ENCODE results near the gene CACNG4. TPM values are rescaled to one million over a fixed set of nuclear protein-coding genes. Genes with fewer than 3 reads are reported as not detected.

Gene CACNG4
- total and polyA plus RNA-seq, 2 of the 4 experiments (the other 2 are of a cell fraction) = under 0.01 to 0.53 TPM

DNA sequence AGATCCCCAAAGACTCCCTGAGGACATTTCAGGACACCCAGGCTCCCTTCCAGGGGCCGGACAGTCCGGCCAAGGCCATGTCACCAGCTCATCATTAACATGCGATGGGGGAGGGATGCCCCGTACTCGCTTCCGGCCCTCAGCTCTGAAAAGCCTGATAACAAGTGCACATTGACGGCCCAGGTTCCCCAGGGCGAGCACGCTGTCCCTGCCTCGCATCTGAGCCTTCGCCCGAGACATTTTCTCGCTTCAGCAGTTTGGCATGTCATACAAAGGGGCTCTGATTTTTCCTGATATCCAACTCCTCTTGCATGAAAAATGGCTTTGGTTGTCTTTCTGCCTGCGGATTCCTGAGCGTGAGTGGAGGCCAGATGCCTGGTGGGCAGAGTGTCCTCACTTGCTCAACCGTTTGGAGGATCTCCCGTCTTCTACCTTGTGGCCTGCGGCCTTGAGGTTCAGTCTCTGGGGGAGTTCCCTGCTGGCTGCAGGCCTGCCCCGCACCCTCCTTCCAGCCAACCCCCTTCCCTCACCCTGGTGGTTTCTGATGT lies 14.1 kb downstream of the CACNG4 start:
- ChIA-PET POLR2A (ENCODE audit: unreplicated experiment) (no interaction called here), CTCF (no interaction called here)
- Histone ChIP-seq H3K79me1 (ENCODE audit: low read depth in 1 of 2, low read length in 2 of 2) (no peaks in the 10 kb centered on the region), H3K27me3 (ENCODE audit: control insufficient read depth, insufficient read depth, low read length) (peaks cover 57% of the 10 kb centered on the region), H2BK15ac (ENCODE audit: low read depth, low read length) (no peak overlapping the region), H4K20me1 (ENCODE audit: insufficient read depth, low read length) (no peaks in the 10 kb centered on the region), H2AK9ac (replicated peaks; ENCODE audit: low read depth, low read length, poor library complexity) (no peak overlapping the region), H2AK5ac (ENCODE audit: low read depth, low read length) (0 out of 2 replicates have a peak overlapping the region, but pooled peaks have one; percentile 9), H4K91ac (ENCODE audit: insufficient read depth, low read depth, low read length) (no peak overlapping the region), H4K8ac (ENCODE audit: low read depth in 2 of 2, low read length in 2 of 2) (no peak overlapping the region), H3K4me2 (ENCODE audit: low read depth, low read length) (no peak overlapping the region), H3K4me1 (ENCODE audit: control insufficient read depth, insufficient read depth, low read length) (peaks cover 6% of the 10 kb centered on the region; the same call in 1 of the 2 replicates), H2BK120ac (ENCODE audit: low read depth, low read length) (no peak overlapping the region), H2BK5ac (ENCODE audit: low read depth, low read length, poor library complexity, severe bottlenecking) (no peak overlapping the region), H3K4ac (ENCODE audit: low read depth, low read length) (no peak overlapping the region; the same call in 1 of the 2 replicates), H3K9me3 (ENCODE audit: control insufficient read depth, insufficient read depth, low read length) (no peaks in the 10 kb centered on the region), H2AFZ (replicated peaks; ENCODE audit: low read length, poor library complexity) (peak overlapping the region; percentile 63), H3K9ac (ENCODE audit: low read depth, low read length) (no peak overlapping the region), H3K56ac (ENCODE audit: extremely low read depth, insufficient read depth, low read length) (no peak overlapping the region), H3K4me3 (ENCODE audit: insufficient read depth, low read depth, low read length) (no peak overlapping the region), H3K14ac (replicated peaks; ENCODE audit: low read depth, low read length) (no peak overlapping the region), H4K5ac (ENCODE audit: low read depth, low read length) (no peak overlapping the region), H3K18ac (ENCODE audit: low read depth, low read length) (no peak overlapping the region), H3K9me1 (ENCODE audit: insufficient read depth, low read length) (no peaks in the 10 kb centered on the region; the same call in 1 of the 2 replicates), H3K36me3 (ENCODE audit: control insufficient read depth, insufficient read depth, low read length) (no peaks in the 10 kb centered on the region), H3K23ac (ENCODE audit: low read depth, low read length) (no peak overlapping the region), H2BK20ac (ENCODE audit: low read depth, low read length) (no peak overlapping the region), H3K27ac (ENCODE audit: insufficient read depth, low read length) (no peak overlapping the region)
- in situ Hi-C loops (cut with MboI; ENCODE audit: low sequenced_read_pairs) (no loop called here), dilution Hi-C loops (cut with HindIII; ENCODE audit: low sequenced_read_pairs, unreplicated experiment) (no loop called here), intact Hi-C loops (cut with micrococcal nuclease) (no loop called here)
- no peak for TF ChIP-seq POLR2A (IDR thresholded peaks at IDR 0.05; ENCODE audit: low read depth, low read length)
- TF ChIP-seq FOS (IDR thresholded peaks at IDR 0.05; ENCODE audit: low read depth, low read length) = no peak
- no peak for TF ChIP-seq MAZ (IDR thresholded peaks at IDR 0.05; ENCODE audit: borderline replicate concordance, low read depth, low read length)
- no peak for TF ChIP-seq RFX5 (IDR thresholded peaks at IDR 0.05; ENCODE audit: low read depth, low read length)
- no peak for TF ChIP-seq RAD21 (IDR thresholded peaks at IDR 0.05; ENCODE audit: low read length)
- no peak for TF ChIP-seq MXI1 (IDR thresholded peaks at IDR 0.05; ENCODE audit: borderline replicate concordance, low read depth, low read length)
- TF ChIP-seq, protein P1, sequence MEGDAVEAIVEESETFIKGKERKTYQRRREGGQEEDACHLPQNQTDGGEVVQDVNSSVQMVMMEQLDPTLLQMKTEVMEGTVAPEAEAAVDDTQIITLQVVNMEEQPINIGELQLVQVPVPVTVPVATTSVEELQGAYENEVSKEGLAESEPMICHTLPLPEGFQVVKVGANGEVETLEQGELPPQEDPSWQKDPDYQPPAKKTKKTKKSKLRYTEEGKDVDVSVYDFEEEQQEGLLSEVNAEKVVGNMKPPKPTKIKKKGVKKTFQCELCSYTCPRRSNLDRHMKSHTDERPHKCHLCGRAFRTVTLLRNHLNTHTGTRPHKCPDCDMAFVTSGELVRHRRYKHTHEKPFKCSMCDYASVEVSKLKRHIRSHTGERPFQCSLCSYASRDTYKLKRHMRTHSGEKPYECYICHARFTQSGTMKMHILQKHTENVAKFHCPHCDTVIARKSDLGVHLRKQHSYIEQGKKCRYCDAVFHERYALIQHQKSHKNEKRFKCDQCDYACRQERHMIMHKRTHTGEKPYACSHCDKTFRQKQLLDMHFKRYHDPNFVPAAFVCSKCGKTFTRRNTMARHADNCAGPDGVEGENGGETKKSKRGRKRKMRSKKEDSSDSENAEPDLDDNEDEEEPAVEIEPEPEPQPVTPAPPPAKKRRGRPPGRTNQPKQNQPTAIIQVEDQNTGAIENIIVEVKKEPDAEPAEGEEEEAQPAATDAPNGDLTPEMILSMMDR (conservative IDR thresholded peaks at IDR 0.05; ENCODE audit: low read depth, low read length) = no peak
- TF ChIP-seq SMC3 (IDR thresholded peaks at IDR 0.05; ENCODE audit: low read depth, low read length) = no peak
- TF ChIP-seq CEBPB (IDR thresholded peaks at IDR 0.05; ENCODE audit: low read depth, low read length) = no peak
- no peak for TF ChIP-seq MAFK (IDR thresholded peaks at IDR 0.05; ENCODE audit: low read depth, low read length)
- no peak for TF ChIP-seq BHLHE40 (IDR thresholded peaks at IDR 0.05; ENCODE audit: low read depth, low read length)
- TF ChIP-seq CHD1 (IDR thresholded peaks at IDR 0.05; ENCODE audit: low read depth, low read length) = no peak
- TF ChIP-seq, protein P2, sequence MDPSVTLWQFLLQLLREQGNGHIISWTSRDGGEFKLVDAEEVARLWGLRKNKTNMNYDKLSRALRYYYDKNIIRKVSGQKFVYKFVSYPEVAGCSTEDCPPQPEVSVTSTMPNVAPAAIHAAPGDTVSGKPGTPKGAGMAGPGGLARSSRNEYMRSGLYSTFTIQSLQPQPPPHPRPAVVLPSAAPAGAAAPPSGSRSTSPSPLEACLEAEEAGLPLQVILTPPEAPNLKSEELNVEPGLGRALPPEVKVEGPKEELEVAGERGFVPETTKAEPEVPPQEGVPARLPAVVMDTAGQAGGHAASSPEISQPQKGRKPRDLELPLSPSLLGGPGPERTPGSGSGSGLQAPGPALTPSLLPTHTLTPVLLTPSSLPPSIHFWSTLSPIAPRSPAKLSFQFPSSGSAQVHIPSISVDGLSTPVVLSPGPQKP (IDR thresholded peaks at IDR 0.05; ENCODE audit: borderline replicate concordance, low read depth, low read length) = no peak
- TF ChIP-seq, protein P3, sequence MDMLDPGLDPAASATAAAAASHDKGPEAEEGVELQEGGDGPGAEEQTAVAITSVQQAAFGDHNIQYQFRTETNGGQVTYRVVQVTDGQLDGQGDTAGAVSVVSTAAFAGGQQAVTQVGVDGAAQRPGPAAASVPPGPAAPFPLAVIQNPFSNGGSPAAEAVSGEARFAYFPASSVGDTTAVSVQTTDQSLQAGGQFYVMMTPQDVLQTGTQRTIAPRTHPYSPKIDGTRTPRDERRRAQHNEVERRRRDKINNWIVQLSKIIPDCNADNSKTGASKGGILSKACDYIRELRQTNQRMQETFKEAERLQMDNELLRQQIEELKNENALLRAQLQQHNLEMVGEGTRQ (IDR thresholded peaks at IDR 0.05; ENCODE audit: low read depth, low read length) = no peak
- TF ChIP-seq RCOR1 (IDR thresholded peaks at IDR 0.05; ENCODE audit: insufficient replicate concordance, low read length) = no peak
- TF ChIP-seq NFE2L2 (IDR thresholded peaks at IDR 0.05; ENCODE audit: low read depth, low read length) = no peak
- DNase-seq = no peak
- BruUV-seq (replicated peaks) = no TSS peak
- ATAC-seq (ENCODE audit: low read depth) = no peak
- 56% methylated on average over 12 of the region's 19 CpGs; no CpG with 5 or more reads in 1 of the 2 experiments for WGBS, 2 experiments (ENCODE audit: extremely low coverage in 2 of 2, insufficient read length in 1 of 2)

Measured in IMR-90 (cell line).